ENCODE measurements around the gene SLC17A4.

- no peak for TF ChIP-seq POLR2AphosphoS5 (IDR thresholded peaks at IDR 0.05; ENCODE audit: low read depth, low read length)
- TF ChIP-seq TAF1 (IDR thresholded peaks at IDR 0.05; ENCODE audit: borderline replicate concordance, insufficient read depth, low read length) = no peak
Measured at GRCh38 chr6:25749837-25750236, 4.7 kb upstream of the SLC17A4 start.
